HepG2 (cell line): ENCODE measurements around the gene ATRN. TPM values are rescaled to one million over a fixed set of nuclear protein-coding genes. Genes with fewer than 3 reads are reported as not detected.

ENCODE experiments used
- JDP2 ChIP-seq: sonication (generic); formaldehyde crosslinking; IDR thresholded peaks from 2 replicates; pipeline ENCODE4 v1.8.1; 2022; ENCODE audit warnings: missing genetic modification reagents, borderline replicate concordance
- MAF1 ChIP-seq: sonication (generic); formaldehyde crosslinking; IDR thresholded peaks from 2 replicates; pipeline ENCODE4 v1.5.0; 2020; ENCODE audit warnings: missing genetic modification reagents, borderline replicate concordance
- TEF ChIP-seq: sonication (generic); formaldehyde crosslinking; IDR thresholded peaks from 2 replicates; pipeline ENCODE4 v1.5.0; 2020; ENCODE audit warnings: missing genetic modification reagents
- THAP8 ChIP-seq: sonication (generic); formaldehyde crosslinking; IDR thresholded peaks from 2 replicates; pipeline ENCODE4 v1.5.1; 2020; ENCODE audit warnings: missing genetic modification reagents, mild to moderate bottlenecking, borderline replicate concordance
- ZBTB10 ChIP-seq: sonication (generic); formaldehyde crosslinking; IDR thresholded peaks from 2 replicates; pipeline ENCODE4 v1.4.0; 2020; ENCODE audit warnings: missing genetic modification reagents, borderline replicate concordance
- ZBTB40 ChIP-seq, 2 experiments: fragments of 450-650 bp in 1 of 2; sonication (generic) in 1 of 2; formaldehyde crosslinking in 1 of 2; IDR thresholded peaks; 2 replicates each; pipeline versions ENCODE4 v1.6.1 to v1.8.0; 2016 to 2022; ENCODE audit warnings: antibody characterized with exemption in 1 of 2, mild to moderate bottlenecking in 1 of 2, missing genetic modification reagents in 1 of 2
- ZC3H13 ChIP-seq: sonication (generic); formaldehyde crosslinking; IDR thresholded peaks from 2 replicates; pipeline ENCODE4 v1.8.1; 2023; ENCODE audit warnings: mild to moderate bottlenecking, missing genetic modification reagents, moderate library complexity
- ZNF20 ChIP-seq: sonication (generic); formaldehyde crosslinking; IDR thresholded peaks from 2 replicates; pipeline ENCODE4 v1.4.0; 2020; ENCODE audit warnings: mild to moderate bottlenecking, moderate library complexity, missing genetic modification reagents
- ZNF275 ChIP-seq: sonication (generic); formaldehyde crosslinking; IDR thresholded peaks from 2 replicates; pipeline ENCODE4 v1.8.0; 2022; ENCODE audit warnings: missing genetic modification reagents, mild to moderate bottlenecking, inconsistent platforms, borderline replicate concordance
- ZNF343 ChIP-seq: sonication (generic); formaldehyde crosslinking; IDR thresholded peaks from 2 replicates; pipeline ENCODE4 v1.4.0; 2020; ENCODE audit warnings: mild to moderate bottlenecking, missing genetic modification reagents
- ZNF367 ChIP-seq: sonication (generic); formaldehyde crosslinking; IDR thresholded peaks from 2 replicates; pipeline ENCODE4 v1.4.0; 2020; ENCODE audit warnings: missing genetic modification reagents, borderline replicate concordance
- ZNF570 ChIP-seq: sonication (generic); formaldehyde crosslinking; IDR thresholded peaks from 2 replicates; pipeline ENCODE4 v1.4.0; 2020; ENCODE audit warnings: mild to moderate bottlenecking, missing genetic modification reagents, borderline replicate concordance
- ZNF7 ChIP-seq: IDR thresholded peaks from 2 replicates; pipeline ENCODE4 v1.6.1; 2016; ENCODE audit warnings: missing biosample characterization, missing genetic modification reagents
- polyA plus RNA-seq, 8 experiments: library from polyadenylated mRNA; depleted of rRNA in 3 of 8; stranded (reverse) in 7 of 8; unstranded in 1 of 8; fragments of >200 nt; fragmentation: Illumina TruSeq in 4 of 8; extraction: Trizol in 4 of 8; gene quantifications; 2 replicates each; pipeline versions ENCODE4 v1.2.1 to v1.2.3, GENCODE V29; 2011 to 2016; ENCODE audit warnings: low read depth in 4 of 8, missing spikeins in 1 of 8, mixed read lengths in 1 of 8; ENCODE audit not compliant: insufficient read depth in 1 of 8
- total RNA-seq, 5 experiments: library from RNA; depleted of rRNA; stranded (reverse); fragments of >200 nt; fragmentation: Illumina TruSeq; extraction: Trizol; gene quantifications; 2 replicates each; pipeline ENCODE4 v1.2.3, GENCODE V29; 2016; ENCODE audit warnings: low read depth in 1 of 5

ATRN gene
- total and polyA plus RNA-seq, 2 of the 13 experiments (the other 11 are each of a cell fraction or from before 2014, with no cell fraction given) = 44.2 to 81.1 TPM

GRCh38 chr20:3471397-3472021 is 691 bp downstream of the ATRN start (continued):
- no peak for TF ChIP-seq ZBTB40 (IDR thresholded peaks at IDR 0.05)
- TF ChIP-seq ZBTB40 (CRISPR knock-in tag; IDR thresholded peaks at IDR 0.05) = peak; percentile 6; the same call in 1 of the 2 replicates
- TF ChIP-seq ZC3H13 (CRISPR knock-in tag) = peak; percentile 71; the same call in 1 of the 2 replicates
- no peak for TF ChIP-seq ZNF20 (CRISPR knock-in tag)
- TF ChIP-seq JDP2 = no peak
- TF ChIP-seq ZNF343 (CRISPR knock-in tag) = peak; percentile 7; the same call in 1 of the 2 replicates
- peak; percentile 48; the same call in 1 of the 2 replicates for TF ChIP-seq THAP8 (CRISPR knock-in tag)
- TF ChIP-seq ZNF275 = no peak
- peak; percentile 17; the same call in 1 of the 2 replicates for TF ChIP-seq ZNF7 (CRISPR knock-in tag)
- TF ChIP-seq ZBTB10 = 0 out of 2 replicates have a peak, but pooled peaks have one; percentile 8
- no peak; the same call in 1 of the 2 replicates for TF ChIP-seq TEF (CRISPR knock-in tag)
- TF ChIP-seq ZNF570 (CRISPR knock-in tag) = 0 out of 2 replicates have a peak, but pooled peaks have one; percentile 4
- TF ChIP-seq MAF1 = 0 out of 2 replicates have a peak, but pooled peaks have one; percentile 42
- no peak for TF ChIP-seq ZNF367 (CRISPR knock-in tag)
